Fibroblast of lung (primary cell): ENCODE measurements around the gene PWWP2B. TPM values are rescaled to one million over a fixed set of nuclear protein-coding genes. Genes with fewer than 3 reads are reported as not detected.

Source experiments
- DNase-seq, 2 donors: peaks; one replicate each; pipeline versions ENCODE4 v3.0.0 to v3.0.0-alpha.2; 2010; ENCODE audit warnings: low read depth in 2 of 2
- H2AFZ ChIP-seq: 2 replicates; pipeline ENCODE4 v1.5.1; 2012; ENCODE audit warnings: low read length, control low read depth, inconsistent platforms
- H3K27ac ChIP-seq: 2 replicates; pipeline ENCODE4 v1.5.1; 2011; ENCODE audit warnings: low read length, control low read depth; ENCODE audit not compliant: insufficient read depth
- H3K27me3 ChIP-seq: 2 replicates; pipeline ENCODE4 v1.5.1; 2011; ENCODE audit warnings: mild to moderate bottlenecking, low read length; ENCODE audit not compliant: control insufficient read depth, insufficient read depth
- H3K36me3 ChIP-seq: 2 replicates; pipeline ENCODE4 v1.5.1; 2011; ENCODE audit warnings: low read length; ENCODE audit not compliant: control insufficient read depth, insufficient read depth
- H3K4me1 ChIP-seq: 2 replicates; pipeline ENCODE4 v1.5.1; 2011; ENCODE audit warnings: low read length; ENCODE audit not compliant: control insufficient read depth, insufficient read depth; ENCODE audit errors: extremely low read depth
- H3K4me2 ChIP-seq: 2 replicates; pipeline ENCODE4 v1.5.1; 2011; ENCODE audit warnings: low read length, control low read depth; ENCODE audit not compliant: insufficient read depth; ENCODE audit errors: extremely low read depth
- H3K4me3 ChIP-seq, 4 experiments: fragments of 200-600 bp in 1 of 4; sonication (generic) in 1 of 4; replicated peaks in 1 of 4; 2 replicates each; pipeline ENCODE4 v1.5.1; 2011 to 2016; ENCODE audit warnings: low read length in 4 of 4, low read depth in 3 of 4, mild to moderate bottlenecking in 3 of 4, control low read depth in 2 of 4, inconsistent platforms in 1 of 4, mixed read lengths in 1 of 4; ENCODE audit not compliant: insufficient read depth in 1 of 4; ENCODE audit errors: control extremely low read depth in 1 of 4
- H3K79me2 ChIP-seq: 2 replicates; pipeline ENCODE4 v1.5.1; 2012; ENCODE audit warnings: mild to moderate bottlenecking, low read length, inconsistent platforms; ENCODE audit not compliant: control insufficient read depth, insufficient read depth
- H3K9ac ChIP-seq: 2 replicates; pipeline ENCODE4 v1.5.1; 2011; ENCODE audit warnings: mild to moderate bottlenecking, low read length, control low read depth; ENCODE audit not compliant: insufficient read depth
- H3K9me3 ChIP-seq: 2 replicates; pipeline ENCODE4 v1.5.1; 2012; ENCODE audit warnings: low read depth, low read length; ENCODE audit not compliant: control insufficient read depth, insufficient read depth
- H4K20me1 ChIP-seq: 2 replicates; pipeline ENCODE4 v1.5.1; 2011; ENCODE audit warnings: low read length; ENCODE audit not compliant: control insufficient read depth, insufficient read depth; ENCODE audit errors: extremely low read depth
- EZH2 ChIP-seq: IDR thresholded peaks from 2 replicates; pipeline ENCODE4 v1.5.1; 2012; ENCODE audit warnings: low read length, control low read depth, mild to moderate bottlenecking; ENCODE audit errors: missing control alignments
- polyA plus RNA-seq, 2 donors: library from polyadenylated mRNA; depleted of rRNA in 1 of 2; stranded (reverse) in 1 of 2; unstranded in 1 of 2; fragments of >200 nt; gene quantifications; 2 replicates each; pipeline ENCODE4 v1.2.1, GENCODE V29; 2011 to 2012; ENCODE audit warnings: missing spikeins in 1 of 2
- total RNA-seq: library from RNA; depleted of rRNA; stranded (reverse); fragments of >200 nt; gene quantifications from 2 replicates; pipeline ENCODE4 v1.2.1, GENCODE V29; 2014
- TF ChIP-seq, protein P1 (sequence below), 2 donors: IDR thresholded peaks in 1 of 2; conservative IDR thresholded peaks in 1 of 2; 1 replicate in 1 of 2; 2 replicates in 1 of 2; pipeline ENCODE4 v1.5.1; 2011 to 2012; ENCODE audit warnings: low read length in 2 of 2, control low read depth in 1 of 2, inconsistent platforms in 1 of 2, low read depth in 1 of 2, mild to moderate bottlenecking in 1 of 2

Gene PWWP2B
- total and polyA plus RNA-seq, 2 donors (not counting 1 experiment from before 2014, with no cell fraction given): 1.5 to 15.9 TPM

DNA sequence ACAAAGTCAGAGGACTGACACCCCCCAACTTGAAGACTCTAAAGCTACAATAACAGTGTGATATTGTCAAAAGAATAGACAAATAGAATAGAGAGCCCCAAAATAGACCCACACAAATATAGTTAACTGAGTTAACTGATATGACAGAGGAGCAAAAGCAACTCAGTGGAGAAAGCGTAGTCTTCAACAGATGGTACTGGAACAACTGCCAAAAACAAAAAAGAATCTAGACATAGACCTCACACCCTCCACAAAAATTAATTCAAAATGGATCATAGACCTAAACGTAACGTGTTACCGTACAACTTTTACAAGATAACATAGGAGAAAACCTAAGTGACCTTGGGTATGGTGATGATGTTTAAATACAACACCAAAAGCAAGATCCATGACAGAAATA is 28.6 kb upstream of the PWWP2B start:
- H3K9ac ChIP-seq: no peak overlapping the region
- H3K27me3 ChIP-seq: no peaks in the 10 kb centered on the region
- no peak for DNase-seq
- no peak for TF ChIP-seq EZH2
- TF ChIP-seq, protein P1, sequence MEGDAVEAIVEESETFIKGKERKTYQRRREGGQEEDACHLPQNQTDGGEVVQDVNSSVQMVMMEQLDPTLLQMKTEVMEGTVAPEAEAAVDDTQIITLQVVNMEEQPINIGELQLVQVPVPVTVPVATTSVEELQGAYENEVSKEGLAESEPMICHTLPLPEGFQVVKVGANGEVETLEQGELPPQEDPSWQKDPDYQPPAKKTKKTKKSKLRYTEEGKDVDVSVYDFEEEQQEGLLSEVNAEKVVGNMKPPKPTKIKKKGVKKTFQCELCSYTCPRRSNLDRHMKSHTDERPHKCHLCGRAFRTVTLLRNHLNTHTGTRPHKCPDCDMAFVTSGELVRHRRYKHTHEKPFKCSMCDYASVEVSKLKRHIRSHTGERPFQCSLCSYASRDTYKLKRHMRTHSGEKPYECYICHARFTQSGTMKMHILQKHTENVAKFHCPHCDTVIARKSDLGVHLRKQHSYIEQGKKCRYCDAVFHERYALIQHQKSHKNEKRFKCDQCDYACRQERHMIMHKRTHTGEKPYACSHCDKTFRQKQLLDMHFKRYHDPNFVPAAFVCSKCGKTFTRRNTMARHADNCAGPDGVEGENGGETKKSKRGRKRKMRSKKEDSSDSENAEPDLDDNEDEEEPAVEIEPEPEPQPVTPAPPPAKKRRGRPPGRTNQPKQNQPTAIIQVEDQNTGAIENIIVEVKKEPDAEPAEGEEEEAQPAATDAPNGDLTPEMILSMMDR (conservative IDR thresholded peaks at IDR 0.05 in 1 of 2, IDR thresholded peaks at IDR 0.05 in 1 of 2; ENCODE audit: low read depth in 1 of 2, low read length in 2 of 2): no peak
- H4K20me1 ChIP-seq: no peaks in the 10 kb centered on the region
- H3K79me2 ChIP-seq: no peaks in the 10 kb centered on the region
- no peaks in the 10 kb centered on the region for H3K4me1 ChIP-seq
- H3K9me3 ChIP-seq: no peaks in the 10 kb centered on the region
- no peak overlapping the region for H2AFZ ChIP-seq
- H3K27ac ChIP-seq: no peak overlapping the region
- peaks cover 6% of the 10 kb centered on the region for H3K36me3 ChIP-seq
- H3K4me3 ChIP-seq: no peak overlapping the region
- H3K4me2 ChIP-seq: no peak overlapping the region

DNA sequence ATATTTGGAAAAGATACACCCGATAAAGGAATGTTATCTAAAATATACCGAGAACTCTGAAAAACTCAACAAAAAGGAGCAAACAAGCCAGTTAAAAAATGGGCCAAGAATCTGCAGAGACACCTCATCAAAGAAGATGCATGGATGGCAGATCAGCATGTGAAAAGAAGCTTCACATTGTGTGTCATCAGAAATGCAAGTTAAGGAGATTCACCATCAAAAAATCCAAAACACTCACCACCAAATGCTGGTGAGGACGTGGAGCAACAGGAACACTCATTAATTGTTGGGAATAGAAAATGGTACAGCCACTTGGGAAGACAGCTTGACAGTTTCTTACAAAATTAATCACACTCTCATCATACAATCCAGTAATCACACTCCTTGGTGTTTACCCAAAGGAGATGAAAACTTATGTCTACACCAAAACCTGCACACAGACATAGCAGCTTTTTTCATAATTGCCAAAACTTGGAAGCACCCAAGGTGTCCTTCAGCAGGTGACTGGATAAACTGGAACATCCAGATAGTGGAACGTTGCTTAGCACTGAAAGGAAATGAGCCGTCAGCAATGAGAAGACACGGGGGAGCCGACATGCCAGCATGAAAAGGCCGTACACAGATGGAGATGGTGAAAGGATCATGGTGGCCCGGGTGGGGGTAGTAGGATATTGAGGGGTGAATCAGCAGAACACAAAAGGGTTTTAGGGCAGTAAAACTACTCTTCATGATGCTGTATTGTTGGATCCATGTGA is 27.9 kb upstream of the PWWP2B start:
- Histone ChIP-seq H3K9ac (no peak overlapping the region), H3K4me2 (no peak overlapping the region), H3K4me1 (no peaks in the 10 kb centered on the region), H3K4me3 (no peak overlapping the region), H2AFZ (no peak overlapping the region), H3K36me3 (peaks cover 6% of the 10 kb centered on the region), H3K27me3 (no peaks in the 10 kb centered on the region), H3K9me3 (no peaks in the 10 kb centered on the region), H4K20me1 (no peaks in the 10 kb centered on the region), H3K27ac (no peak overlapping the region), H3K79me2 (no peaks in the 10 kb centered on the region)
- peak in 1 of 2 donors; percentile 50 for DNase-seq
- no peak for TF ChIP-seq EZH2
- TF ChIP-seq, protein P1 (conservative IDR thresholded peaks at IDR 0.05 in 1 of 2, IDR thresholded peaks at IDR 0.05 in 1 of 2; ENCODE audit: low read depth in 1 of 2, low read length in 2 of 2): no peak

DNA sequence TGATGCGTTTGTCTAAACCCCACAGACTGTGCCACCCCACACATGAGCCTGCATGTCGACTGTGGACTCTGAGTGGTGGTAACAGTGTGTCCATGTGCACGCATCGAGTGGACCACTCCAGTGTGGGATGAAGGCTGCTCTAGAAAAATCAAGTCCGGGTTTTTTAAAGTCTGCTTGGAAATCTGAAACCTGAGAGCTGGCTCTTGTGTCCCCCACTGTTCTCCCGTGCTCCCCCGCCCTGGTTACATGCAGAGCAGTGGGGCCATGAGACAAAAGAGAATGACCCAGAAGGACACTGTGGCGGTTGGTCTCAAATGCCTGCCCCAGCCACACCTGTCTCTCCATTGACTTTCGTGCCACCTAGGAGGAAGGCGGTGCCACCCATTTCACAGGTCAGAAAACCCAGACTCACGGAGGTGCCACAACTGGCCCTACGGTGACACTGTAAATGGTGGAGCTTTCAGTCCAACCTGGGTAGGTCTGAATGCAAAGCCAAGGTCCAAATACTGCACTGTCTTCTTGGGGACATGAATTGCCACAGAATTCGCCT is 27.3 kb upstream of the PWWP2B start:
- no peak for DNase-seq
- Histone ChIP-seq H3K27me3 (no peaks in the 10 kb centered on the region), H3K79me2 (no peaks in the 10 kb centered on the region), H3K36me3 (peaks cover 2% of the 10 kb centered on the region), H3K4me2 (no peak overlapping the region), H2AFZ (no peak overlapping the region), H3K9me3 (no peaks in the 10 kb centered on the region), H3K4me3 (no peak overlapping the region), H3K9ac (no peak overlapping the region), H3K4me1 (no peaks in the 10 kb centered on the region), H4K20me1 (no peaks in the 10 kb centered on the region), H3K27ac (no peak overlapping the region)
- TF ChIP-seq, protein P1 (conservative IDR thresholded peaks at IDR 0.05 in 1 of 2, IDR thresholded peaks at IDR 0.05 in 1 of 2; ENCODE audit: low read depth in 1 of 2, low read length in 2 of 2): no peak
- no peak for TF ChIP-seq EZH2
